ENCODE results near the gene ST3GAL2.

The ST3GAL2 gene

GRCh38 chr16:70441406-70441990, 2.6 kb upstream of the ST3GAL2 start:
- no peak for DNase-seq (ENCODE audit: low read depth in 1 of 2, low spot score in 1 of 2)
- in situ Hi-C loops (cut with HindIII; ENCODE audit: low pct_unique_long_range_greater_than_20kb, low sequenced_read_pairs) = no loop called here
- no peak for TF ChIP-seq JUND (IDR thresholded peaks at IDR 0.05; ENCODE audit: low read depth)

- no peak for DNase-seq (ENCODE audit: low read depth in 1 of 2, low spot score in 1 of 2)
- in situ Hi-C loops (cut with HindIII; ENCODE audit: low pct_unique_long_range_greater_than_20kb, low sequenced_read_pairs) = no loop called here
- no peak for TF ChIP-seq JUND (IDR thresholded peaks at IDR 0.05; ENCODE audit: low read depth)
These were observed 1.3 kb upstream of the ST3GAL2 start for GRCh38 chr16:70440009-70440692.

DNA sequence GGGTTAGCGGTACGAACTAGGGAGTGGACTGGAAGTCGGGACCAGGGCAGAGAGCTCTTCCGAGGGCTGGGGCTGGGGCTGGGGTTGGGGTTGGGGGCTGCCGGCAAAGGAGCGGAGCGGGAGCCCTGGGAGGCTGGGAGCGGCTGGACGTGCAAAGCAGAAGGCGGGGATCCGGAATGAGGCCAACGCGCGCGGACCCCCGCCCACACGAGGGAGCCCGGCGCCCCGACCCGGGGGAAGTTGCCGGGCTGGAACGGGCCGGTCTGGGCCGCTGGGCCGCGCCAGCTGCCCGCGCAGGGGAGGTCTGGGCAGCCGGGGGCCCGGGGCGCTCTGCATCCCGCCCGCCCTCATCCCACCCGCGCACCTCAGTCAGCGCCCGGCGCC, 323 bp downstream of the ST3GAL2 start:
- TF ChIP-seq JUND (IDR thresholded peaks at IDR 0.05; ENCODE audit: low read depth) = no peak
- no peak for DNase-seq (ENCODE audit: low read depth in 1 of 2, low spot score in 1 of 2)
- in situ Hi-C loops (cut with HindIII; ENCODE audit: low pct_unique_long_range_greater_than_20kb, low sequenced_read_pairs) = no loop called here

DNA sequence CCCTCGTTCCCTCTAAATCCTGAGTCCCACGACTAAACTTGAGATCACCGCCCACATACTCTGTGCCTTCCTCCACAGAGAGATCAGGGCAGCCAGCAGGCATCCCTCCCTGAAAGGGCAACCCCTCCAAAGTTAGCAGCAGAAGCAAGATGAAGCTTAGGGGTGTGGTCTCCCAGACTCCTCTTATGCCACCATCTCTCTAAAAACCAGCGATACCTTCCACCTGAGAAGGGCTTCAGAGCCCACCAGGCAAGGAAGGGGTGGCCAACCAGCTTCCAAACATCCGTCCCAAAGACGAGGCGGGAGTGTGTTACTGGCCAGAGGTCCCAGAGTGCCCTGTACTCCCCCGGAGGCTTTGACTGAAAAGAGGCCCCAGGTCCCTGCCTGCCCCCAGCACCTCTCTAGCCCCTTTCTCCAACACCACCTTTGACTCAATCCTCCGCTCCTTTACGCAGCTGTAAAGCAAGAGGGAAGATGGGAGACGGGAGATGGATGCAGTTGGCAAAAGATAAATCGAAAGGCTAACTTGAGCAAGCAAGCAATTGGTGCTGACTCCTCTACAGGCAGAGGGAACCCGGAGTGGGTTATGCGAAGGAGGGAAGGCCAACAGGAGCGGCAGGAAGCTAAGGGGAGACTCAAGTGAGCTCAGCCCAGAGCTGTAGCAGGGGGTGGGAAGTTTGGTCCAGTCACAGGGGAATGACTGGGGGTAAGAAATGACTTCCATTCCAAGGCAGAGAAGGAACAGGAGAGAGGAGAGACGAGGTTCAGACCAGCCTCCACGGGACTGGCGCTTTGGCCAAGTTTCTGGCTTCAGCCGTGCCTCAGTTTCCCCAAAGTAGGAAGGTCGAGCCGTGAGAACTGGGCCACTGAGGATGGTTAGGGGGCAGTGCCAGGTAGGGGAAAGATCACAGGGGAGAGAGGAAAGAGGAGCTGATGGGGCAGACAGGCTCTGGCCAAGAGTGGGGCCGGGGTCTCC, 1.0 kb downstream of the ST3GAL2 start:
- DNase-seq (ENCODE audit: low read depth in 1 of 2, low spot score in 1 of 2) = no peak
- in situ Hi-C loops (cut with HindIII; ENCODE audit: low pct_unique_long_range_greater_than_20kb, low sequenced_read_pairs) = no loop called here
- no peak for TF ChIP-seq JUND (IDR thresholded peaks at IDR 0.05; ENCODE audit: low read depth)

DNA sequence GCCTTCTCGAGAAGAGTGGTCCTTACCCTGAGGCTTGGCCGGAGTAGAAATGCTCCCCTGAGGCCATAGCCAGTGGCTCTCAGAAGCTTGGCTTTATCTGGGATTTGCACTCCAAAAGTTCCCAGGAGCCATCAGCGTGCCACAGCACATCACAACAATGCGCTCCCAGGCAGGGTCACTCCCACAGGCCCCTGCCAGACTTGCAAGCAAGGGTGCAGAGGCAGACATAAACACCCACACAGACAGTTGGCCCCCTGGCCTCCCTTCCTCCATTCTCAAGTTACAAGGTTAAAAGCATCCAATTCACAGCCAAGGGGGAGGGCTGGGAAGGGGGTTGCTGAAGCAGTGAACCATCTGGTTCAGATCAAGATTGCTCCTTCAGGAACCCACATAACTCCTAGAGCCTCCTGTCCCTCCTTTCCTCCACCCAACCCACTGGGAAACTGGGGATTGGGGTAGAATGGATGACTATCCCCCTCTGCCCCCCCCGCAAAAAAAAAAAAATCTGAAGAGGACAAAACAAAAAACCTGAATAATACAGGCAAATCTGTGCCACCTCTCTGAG, 1.8 kb downstream of the ST3GAL2 start:
- in situ Hi-C loops (cut with HindIII; ENCODE audit: low pct_unique_long_range_greater_than_20kb, low sequenced_read_pairs) = no loop called here
- no peak for DNase-seq (ENCODE audit: low read depth in 1 of 2, low spot score in 1 of 2)
- TF ChIP-seq JUND (IDR thresholded peaks at IDR 0.05; ENCODE audit: low read depth) = no peak

DNA sequence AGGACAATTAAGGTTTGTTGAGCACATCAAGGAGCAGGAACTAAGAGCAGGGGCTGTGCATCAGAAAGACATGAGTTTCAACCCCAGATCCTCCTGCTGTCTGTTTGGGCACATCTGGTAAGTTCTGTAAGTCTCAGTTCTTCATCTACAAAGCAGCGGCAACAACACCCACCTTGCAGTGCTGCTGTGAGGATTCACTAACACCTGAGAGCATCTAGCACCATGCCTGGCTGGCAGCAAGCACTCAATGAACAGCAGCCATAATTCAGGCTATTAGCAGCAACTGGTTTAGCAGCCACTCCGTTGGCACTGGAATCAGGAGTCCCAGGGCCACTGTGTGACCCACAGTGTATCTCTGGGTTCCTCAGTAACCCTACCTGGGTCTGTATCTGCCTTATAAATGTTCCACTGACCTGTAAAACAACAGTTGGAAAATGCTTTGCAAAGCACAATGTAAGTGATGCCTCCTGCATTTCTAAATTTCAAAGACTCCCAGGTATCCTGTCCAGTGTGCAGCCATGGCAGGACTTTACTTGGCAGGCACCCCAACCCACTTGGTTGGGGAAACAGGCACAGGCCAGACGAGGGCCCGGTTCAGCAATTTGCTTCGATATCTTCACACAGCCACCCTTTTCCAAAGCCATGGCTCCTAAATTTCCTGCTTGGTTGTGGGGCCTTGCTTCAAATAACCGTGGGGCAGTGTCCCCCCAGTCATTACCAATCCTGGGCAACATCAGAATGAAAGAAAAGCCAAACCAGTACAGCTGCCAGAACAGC, 4.2 kb downstream of the ST3GAL2 start:
- in situ Hi-C loops (cut with HindIII; ENCODE audit: low pct_unique_long_range_greater_than_20kb, low sequenced_read_pairs) = no loop called here
- no peak for TF ChIP-seq JUND (IDR thresholded peaks at IDR 0.05; ENCODE audit: low read depth)
- DNase-seq (ENCODE audit: low read depth in 1 of 2, low spot score in 1 of 2) = no peak

DNA sequence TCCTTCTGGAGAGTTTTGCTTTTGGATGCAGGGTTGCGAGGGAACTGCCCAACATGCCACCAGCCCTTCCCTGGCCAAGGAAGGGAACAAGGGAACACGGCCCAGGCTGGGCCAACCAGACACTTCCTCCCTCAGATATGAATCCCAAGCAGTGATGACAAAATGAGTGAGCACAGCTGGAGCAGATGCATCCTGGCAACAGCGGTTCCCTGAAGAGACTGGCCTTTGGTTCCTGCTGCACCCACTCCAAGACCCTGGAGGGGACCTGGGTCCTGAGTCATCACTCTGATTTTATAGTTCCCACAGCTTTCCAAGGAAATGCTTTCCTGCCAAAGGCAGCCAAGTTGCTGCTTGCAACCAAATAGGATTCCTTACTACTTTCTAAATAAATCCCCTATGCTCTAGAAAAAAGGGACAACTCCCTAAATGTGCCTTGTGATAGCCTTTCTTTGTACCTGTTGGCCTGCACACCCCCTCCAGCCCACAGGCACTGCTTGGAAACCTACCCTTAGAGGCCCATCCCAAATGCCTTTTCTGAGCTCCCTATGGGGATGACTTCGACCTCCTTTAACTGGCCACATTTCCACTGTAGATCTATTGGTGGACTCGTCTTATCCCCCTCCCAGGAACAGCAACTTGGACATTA, 5.3 kb downstream of the ST3GAL2 start:
- in situ Hi-C loops (cut with HindIII; ENCODE audit: low pct_unique_long_range_greater_than_20kb, low sequenced_read_pairs) = no loop called here
- DNase-seq (ENCODE audit: low read depth in 1 of 2, low spot score in 1 of 2) = no peak
- no peak for TF ChIP-seq JUND (IDR thresholded peaks at IDR 0.05; ENCODE audit: low read depth)

- in situ Hi-C loops (cut with HindIII; ENCODE audit: low pct_unique_long_range_greater_than_20kb, low sequenced_read_pairs) = no loop called here
- no peak for TF ChIP-seq JUND (IDR thresholded peaks at IDR 0.05; ENCODE audit: low read depth)
- peak in 1 of 2 experiments; percentile 66 for DNase-seq (ENCODE audit: low read depth in 1 of 2, low spot score in 1 of 2)
These were observed 6.0 kb downstream of the ST3GAL2 start for GRCh38 chr16:70432723-70433457.

DNA sequence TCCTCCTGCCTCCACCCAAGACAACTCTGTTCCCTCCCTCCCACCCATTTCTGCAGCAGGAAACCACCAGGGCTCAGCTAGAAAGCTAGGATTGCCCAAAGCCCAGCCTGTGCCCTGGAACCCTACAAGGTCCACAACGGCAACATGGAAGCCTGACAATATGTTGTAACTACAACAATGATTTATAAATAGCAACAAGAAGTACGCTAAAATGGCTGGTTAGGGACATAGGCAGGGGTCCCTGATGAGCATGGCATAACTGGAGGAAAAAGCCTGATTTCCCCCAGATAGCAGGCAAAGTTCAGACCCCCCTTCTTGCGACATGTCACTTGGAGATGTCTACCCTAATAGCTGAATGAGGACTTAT, 6.6 kb downstream of the ST3GAL2 start:
- no peak for TF ChIP-seq JUND (IDR thresholded peaks at IDR 0.05; ENCODE audit: low read depth)
- in situ Hi-C loops (cut with HindIII; ENCODE audit: low pct_unique_long_range_greater_than_20kb, low sequenced_read_pairs) = no loop called here
- no peak for DNase-seq (ENCODE audit: low read depth in 1 of 2, low spot score in 1 of 2)

GRCh38 chr16:70430667-70431536, 8.0 kb downstream of the ST3GAL2 start:
- no peak for TF ChIP-seq JUND (IDR thresholded peaks at IDR 0.05; ENCODE audit: low read depth)
- DNase-seq (ENCODE audit: low read depth in 1 of 2, low spot score in 1 of 2) = peak in 1 of 2 experiments; percentile 64
- in situ Hi-C loops (cut with HindIII; ENCODE audit: low pct_unique_long_range_greater_than_20kb, low sequenced_read_pairs) = no loop called here
